ENCODE results near the gene CAPN11. TPM values are rescaled to one million over a fixed set of nuclear protein-coding genes. Genes with fewer than 3 reads are reported as not detected.

Gene CAPN11
- total and polyA plus RNA-seq, 2 of the 4 experiments (the other 2 are of a cell fraction) = not detected

DNA sequence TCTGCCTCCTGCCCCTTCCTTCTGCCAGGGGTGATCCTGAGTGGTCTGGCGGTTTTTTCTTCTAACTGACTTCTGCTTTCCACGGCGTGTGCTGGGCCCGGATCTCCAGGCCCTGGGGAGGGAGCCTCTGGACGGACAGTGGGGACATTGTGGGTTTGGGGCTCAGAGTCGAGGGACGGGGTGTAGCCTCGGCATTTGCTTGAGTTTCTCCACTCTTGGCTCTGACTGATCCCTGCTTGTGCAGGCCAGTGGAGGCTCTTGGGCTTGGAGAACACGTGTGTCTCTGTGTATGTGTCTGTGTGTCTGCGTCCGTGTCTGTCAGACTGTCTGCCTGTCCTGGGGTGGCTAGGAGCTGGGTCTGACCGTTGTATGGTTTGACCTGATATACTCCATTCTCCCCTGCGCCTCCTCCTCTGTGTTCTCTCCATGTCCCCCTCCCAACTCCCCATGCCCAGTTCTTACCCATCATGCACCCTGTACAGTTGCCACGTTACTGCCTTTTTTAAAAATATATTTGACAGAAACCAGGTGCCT, 75.0 kb downstream of the CAPN11 start (continued):
- TF ChIP-seq ELK1 (IDR thresholded peaks at IDR 0.05; ENCODE audit: borderline replicate concordance, low read depth, low read length) (no peak), RAD21 (IDR thresholded peaks at IDR 0.05; ENCODE audit: low read length) (no peak), SMC3 (IDR thresholded peaks at IDR 0.05; ENCODE audit: low read depth, low read length) (no peak)

Small RNA genes lying within 50 kb of the gene (microRNA-seq; reads per million reads assigned to microRNA genes)
- not detected for gene RN7SL811P (ENCODE audit: insufficient read depth, insufficient read length)

Small RNA genes lying within 50 kb of the gene (small RNA-seq; reads per million reads assigned to genes)
- 0 reads per million in 5 experiments for gene RN7SL811P

Other genes with a start within 250 kb of the CAPN11 start
- gene MRPL14, start 31.4 kb upstream of the CAPN11 start, total RNA-seq (2012; rRNA removed) = 43.7 and 52.8 TPM in 2 replicates
- 87.9 and 102 TPM in 2 replicates for gene MRPL14, start 31.4 kb upstream of the CAPN11 start, polyA plus RNA-seq (2012; rRNA removed)
- gene TMEM63B, start 31.3 kb upstream of the CAPN11 start, total RNA-seq (2012; rRNA removed) = 12.2 and 12.8 TPM in 2 replicates
- gene TMEM63B, start 31.3 kb upstream of the CAPN11 start, polyA plus RNA-seq (2012; rRNA removed) = 42.6 and 45.6 TPM in 2 replicates
- gene MYMX, start 58.1 kb downstream of the CAPN11 start, total RNA-seq (2012; rRNA removed) = not detected in 2 replicates
- gene MYMX, start 58.1 kb downstream of the CAPN11 start, polyA plus RNA-seq (2012; rRNA removed) = not detected in 2 replicates
- 4.1 and 4.7 TPM in 2 replicates for gene SLC29A1, start 64.8 kb downstream of the CAPN11 start, total RNA-seq (2012; rRNA removed)
- gene SLC29A1, start 64.8 kb downstream of the CAPN11 start, polyA plus RNA-seq (2012; rRNA removed) = 22.1 and 23.2 TPM in 2 replicates
- gene HSP90AB1, start 88.3 kb downstream of the CAPN11 start, total RNA-seq (2012; rRNA removed) = 1,307 and 1,440 TPM in 2 replicates
- 771 and 887 TPM in 2 replicates for gene HSP90AB1, start 88.3 kb downstream of the CAPN11 start, polyA plus RNA-seq (2012; rRNA removed)
- 41.7 and 51.4 TPM in 2 replicates for gene SLC35B2, start 98.7 kb downstream of the CAPN11 start, total RNA-seq (2012; rRNA removed)
- gene SLC35B2, start 98.7 kb downstream of the CAPN11 start, polyA plus RNA-seq (2012; rRNA removed) = 89.9 and 94.8 TPM in 2 replicates
- gene NFKBIE, start 106.7 kb downstream of the CAPN11 start, total RNA-seq (2012; rRNA removed) = 7.5 and 7.9 TPM in 2 replicates
- 13.0 and 16.7 TPM in 2 replicates for gene NFKBIE, start 106.7 kb downstream of the CAPN11 start, polyA plus RNA-seq (2012; rRNA removed)
- gene TMEM151B, start 111.6 kb downstream of the CAPN11 start, total RNA-seq (2012; rRNA removed) = not detected in 2 replicates
- gene TMEM151B, start 111.6 kb downstream of the CAPN11 start, polyA plus RNA-seq (2012; rRNA removed) = not detected in 2 replicates
- gene AARS2, start 154.5 kb downstream of the CAPN11 start, total RNA-seq (2012; rRNA removed) = 10.4 and 10.8 TPM in 2 replicates
- gene AARS2, start 154.5 kb downstream of the CAPN11 start, polyA plus RNA-seq (2012; rRNA removed) = 9.1 and 10.3 TPM in 2 replicates
- not detected in 2 replicates for gene SPATS1, start 183.8 kb downstream of the CAPN11 start, total RNA-seq (2012; rRNA removed)
- gene SPATS1, start 183.8 kb downstream of the CAPN11 start, polyA plus RNA-seq (2012; rRNA removed) = not detected in 2 replicates
- gene CDC5L, start 228.9 kb downstream of the CAPN11 start, total RNA-seq (2012; rRNA removed) = 17.7 and 29.7 TPM in 2 replicates
- gene CDC5L, start 228.9 kb downstream of the CAPN11 start, polyA plus RNA-seq (2012; rRNA removed) = 8.9 and 9.9 TPM in 2 replicates